ENCODE data around the gene LENEP.

LENEP gene

GRCh38 chr1:155007251-155007828, 14.0 kb downstream of the LENEP start:
- Mint-ChIP-seq H3K36me3 (peaks cover 12% of the 10 kb centered on the region), H3K27ac (peak overlapping the region; percentile 84), H3K27me3 (no peaks in the 10 kb centered on the region), H3K4me1 (peaks cover 74% of the 10 kb centered on the region), H3K4me3 (no peak overlapping the region), H3K9me3 (no peaks in the 10 kb centered on the region)
- ATAC-seq = no peak

GRCh38 chr1:155008015-155008941, 14.9 kb downstream of the LENEP start:
- Mint-ChIP-seq H3K4me3 (no peak overlapping the region), H3K9me3 (no peaks in the 10 kb centered on the region), H3K4me1 (peaks cover 83% of the 10 kb centered on the region), H3K27me3 (no peaks in the 10 kb centered on the region), H3K27ac (peak overlapping the region; percentile 62), H3K36me3 (peaks cover 14% of the 10 kb centered on the region)
- no peak for ATAC-seq

GRCh38 chr1:155009221-155009711, 15.9 kb downstream of the LENEP start:
- H3K36me3 Mint-ChIP-seq = peaks cover 17% of the 10 kb centered on the region
- no peaks in the 10 kb centered on the region for H3K9me3 Mint-ChIP-seq
- no peak for ATAC-seq
- H3K4me1 Mint-ChIP-seq = peaks cover 82% of the 10 kb centered on the region
- H3K27ac Mint-ChIP-seq = peak overlapping the region; percentile 62
- no peak overlapping the region for H3K4me3 Mint-ChIP-seq
- no peaks in the 10 kb centered on the region for H3K27me3 Mint-ChIP-seq

- H3K27me3 Mint-ChIP-seq = no peaks in the 10 kb centered on the region
- H3K9me3 Mint-ChIP-seq = no peaks in the 10 kb centered on the region
- H3K36me3 Mint-ChIP-seq = peaks cover 17% of the 10 kb centered on the region
- no peak for ATAC-seq
- H3K4me3 Mint-ChIP-seq = no peak overlapping the region
- peaks cover 78% of the 10 kb centered on the region for H3K4me1 Mint-ChIP-seq
- peak overlapping the region; percentile 62 for H3K27ac Mint-ChIP-seq
These were observed 16.4 kb downstream of the LENEP start for GRCh38 chr1:155009742-155010141.

- Mint-ChIP-seq H3K27ac (peak overlapping the region; percentile 62), H3K4me1 (peaks cover 73% of the 10 kb centered on the region), H3K9me3 (no peaks in the 10 kb centered on the region), H3K27me3 (no peaks in the 10 kb centered on the region), H3K4me3 (no peak overlapping the region), H3K36me3 (peaks cover 17% of the 10 kb centered on the region)
- no peak for ATAC-seq
These were observed 17.0 kb downstream of the LENEP start for GRCh38 chr1:155010211-155010918.

GRCh38 chr1:155011004-155011416, 17.6 kb downstream of the LENEP start:
- ATAC-seq = no peak
- peaks cover 17% of the 10 kb centered on the region for H3K36me3 Mint-ChIP-seq
- H3K27me3 Mint-ChIP-seq = no peaks in the 10 kb centered on the region
- no peak overlapping the region for H3K4me3 Mint-ChIP-seq
- peaks cover 73% of the 10 kb centered on the region for H3K4me1 Mint-ChIP-seq
- H3K27ac Mint-ChIP-seq = peak overlapping the region; percentile 29
- no peaks in the 10 kb centered on the region for H3K9me3 Mint-ChIP-seq

GRCh38 chr1:155011437-155012025, 18.1 kb downstream of the LENEP start:
- no peak overlapping the region for H3K4me3 Mint-ChIP-seq
- no peaks in the 10 kb centered on the region for H3K9me3 Mint-ChIP-seq
- peak overlapping the region; percentile 29 for H3K27ac Mint-ChIP-seq
- ATAC-seq = no peak
- peaks cover 73% of the 10 kb centered on the region for H3K4me1 Mint-ChIP-seq
- no peaks in the 10 kb centered on the region for H3K27me3 Mint-ChIP-seq
- H3K36me3 Mint-ChIP-seq = peaks cover 17% of the 10 kb centered on the region

GRCh38 chr1:155012026-155012546, 18.7 kb downstream of the LENEP start:
- Mint-ChIP-seq H3K9me3 (no peaks in the 10 kb centered on the region), H3K36me3 (peaks cover 17% of the 10 kb centered on the region), H3K4me1 (peaks cover 74% of the 10 kb centered on the region), H3K27me3 (no peaks in the 10 kb centered on the region), H3K4me3 (no peak overlapping the region), H3K27ac (peak overlapping the region; percentile 76)
- no peak for ATAC-seq

GRCh38 chr1:155012776-155013602, 19.6 kb downstream of the LENEP start:
- no peaks in the 10 kb centered on the region for H3K27me3 Mint-ChIP-seq
- H3K27ac Mint-ChIP-seq = peak overlapping the region; percentile 76
- ATAC-seq = no peak
- H3K4me3 Mint-ChIP-seq = no peak overlapping the region
- no peaks in the 10 kb centered on the region for H3K9me3 Mint-ChIP-seq
- H3K4me1 Mint-ChIP-seq = peaks cover 81% of the 10 kb centered on the region
- peaks cover 17% of the 10 kb centered on the region for H3K36me3 Mint-ChIP-seq

- Mint-ChIP-seq H3K4me3 (no peak overlapping the region), H3K36me3 (peaks cover 17% of the 10 kb centered on the region), H3K27me3 (no peaks in the 10 kb centered on the region), H3K9me3 (no peaks in the 10 kb centered on the region), H3K27ac (peak overlapping the region; percentile 76), H3K4me1 (peaks cover 80% of the 10 kb centered on the region)
- no peak for ATAC-seq
These were observed 20.2 kb downstream of the LENEP start for GRCh38 chr1:155013632-155014031.

- peaks cover 80% of the 10 kb centered on the region for H3K4me1 Mint-ChIP-seq
These were observed 21.5 kb downstream of the LENEP start for GRCh38 chr1:155014709-155015508.

GRCh38 chr1:155015527-155016230, 22.3 kb downstream of the LENEP start:
- ATAC-seq = peak; percentile 0
- Mint-ChIP-seq H3K4me1 (peaks cover 77% of the 10 kb centered on the region), H3K4me3 (no peak overlapping the region), H3K27ac (peak overlapping the region; percentile 88), H3K9me3 (no peaks in the 10 kb centered on the region), H3K36me3 (peaks cover 12% of the 10 kb centered on the region), H3K27me3 (no peaks in the 10 kb centered on the region)

More at GRCh38 chr1:155014709-155015508, 21.5 kb downstream of the LENEP start:
- no peaks in the 10 kb centered on the region for H3K27me3 Mint-ChIP-seq
- peaks cover 13% of the 10 kb centered on the region for H3K36me3 Mint-ChIP-seq
- ATAC-seq = no peak
- H3K4me3 Mint-ChIP-seq = no peak overlapping the region
- H3K27ac Mint-ChIP-seq = peak overlapping the region; percentile 88
- no peaks in the 10 kb centered on the region for H3K9me3 Mint-ChIP-seq

Measured in stimulated activated memory B cell treated with anti-CD40 and anti-IgM and Interleukin-4, amounts not matched to agents 10 μg/mL and 1 μg/mL and 100 μg/mL, for 72 hours (primary cell).